Hepatocyte (in vitro differentiated cells): Measurements from ENCODE around the gene GPC2. TPM values are rescaled to one million over a fixed set of nuclear protein-coding genes. Genes with fewer than 3 reads are reported as not detected.
A peak's percentile ranks its signal among the peaks of the same experiment; 100 is the strongest.

Experiments
- DNase-seq: peaks from one replicate; pipeline ENCODE4 v3.0.0-alpha.2; 2016; ENCODE audit warnings: low spot score
- H2AFZ ChIP-seq: fragments of 200-600 bp; sonication (generic); 2 replicates; pipeline ENCODE4 v1.6.0; 2016; ENCODE audit warnings: antibody characterized with exemption, mild to moderate bottlenecking
- H3K27ac ChIP-seq: fragments of 200-600 bp; sonication (generic); 2 replicates; pipeline ENCODE4 v1.5.1; 2016; ENCODE audit warnings: mild to moderate bottlenecking
- H3K27me3 ChIP-seq: fragments of 200-600 bp; sonication (generic); 2 replicates; pipeline ENCODE4 v1.6.1; 2016
- H3K36me3 ChIP-seq: fragments of 200-600 bp; sonication (generic); replicated peaks from 2 replicates; pipeline ENCODE4 v1.5.1; 2016; ENCODE audit warnings: low read depth; ENCODE audit not compliant: insufficient read depth
- H3K4me1 ChIP-seq: fragments of 200-600 bp; sonication (generic); 2 replicates; pipeline ENCODE4 v1.5.1; 2016; ENCODE audit warnings: mild to moderate bottlenecking, moderate library complexity; ENCODE audit not compliant: insufficient read depth
- H3K4me2 ChIP-seq: fragments of 200-600 bp; sonication (generic); 2 replicates; pipeline ENCODE4 v1.6.0; 2016
- H3K4me3 ChIP-seq: fragments of 200-600 bp; sonication (generic); 2 replicates; pipeline ENCODE4 v1.5.1; 2016; ENCODE audit warnings: mild to moderate bottlenecking
- H3K79me2 ChIP-seq: fragments of 200-600 bp; sonication (generic); 2 replicates; pipeline ENCODE4 v1.6.0; 2017; ENCODE audit warnings: mild to moderate bottlenecking
- H3K9me2 ChIP-seq: fragments of 200-600 bp; sonication (generic); replicated peaks from 2 replicates; pipeline ENCODE4 v1.6.0; 2017; ENCODE audit warnings: mild to moderate bottlenecking; ENCODE audit not compliant: insufficient read depth
- H3K9me3 ChIP-seq: fragments of 200-600 bp; sonication (generic); 2 replicates; pipeline ENCODE4 v1.5.1; 2016; ENCODE audit warnings: low read depth, mild to moderate bottlenecking
- H4K20me1 ChIP-seq: fragments of 200-600 bp; sonication (generic); 2 replicates; pipeline ENCODE4 v1.6.0; 2016; ENCODE audit warnings: mild to moderate bottlenecking; ENCODE audit not compliant: insufficient read depth, poor library complexity, severe bottlenecking
- EZH2 ChIP-seq: fragments of 200-600 bp; sonication (generic); IDR thresholded peaks from 2 replicates; pipeline ENCODE4 v1.6.1; 2016; ENCODE audit warnings: antibody characterized with exemption, mild to moderate bottlenecking, borderline replicate concordance
- EZH2phosphoT487 ChIP-seq: fragments of 200-600 bp; sonication (generic); IDR thresholded peaks from one replicate; pipeline ENCODE4 v1.6.1; 2018; ENCODE audit warnings: antibody characterized with exemption, mild to moderate bottlenecking, low read depth, moderate library complexity; ENCODE audit not compliant: unreplicated experiment, severe bottlenecking
- WGBS: methylation state at CpG from one replicate; pipeline ENCODE4 v1.1.6; 2016; ENCODE audit warnings: low lambda C conversion rate; ENCODE audit errors: missing lambda C conversion rate; 5-methylcytosine and 5-hydroxymethylcytosine counted together
- microRNA-seq: library from miRNA; unstranded; fragments of <30 nt; microRNA quantifications from one replicate; pipeline ENCODE4, GENCODE V29; 2017
- polyA plus RNA-seq: library from polyadenylated mRNA; unstranded; fragments of >200 nt; fragmentation: Nextera tagmentation; extraction: Ambion mirVana; gene quantifications from 2 replicates; pipeline ENCODE4 v1.2.1, GENCODE V29; 2016
- total RNA-seq: library from RNA; depleted of rRNA; stranded (reverse); fragments of >200 nt; gene quantifications from 2 replicates; pipeline ENCODE4 v1.2.3, GENCODE V29; 2014
- TF ChIP-seq, protein P1 (sequence below): fragments of 200-600 bp; sonication (generic); IDR thresholded peaks from 2 replicates; pipeline ENCODE4 v1.5.1; 2016; ENCODE audit warnings: antibody characterized with exemption, mild to moderate bottlenecking; ENCODE audit not compliant: poor library complexity

GPC2 gene
- total and polyA plus RNA-seq, 2 experiments from 2014 or later, result 2.0 to 3.2 TPM

DNA sequence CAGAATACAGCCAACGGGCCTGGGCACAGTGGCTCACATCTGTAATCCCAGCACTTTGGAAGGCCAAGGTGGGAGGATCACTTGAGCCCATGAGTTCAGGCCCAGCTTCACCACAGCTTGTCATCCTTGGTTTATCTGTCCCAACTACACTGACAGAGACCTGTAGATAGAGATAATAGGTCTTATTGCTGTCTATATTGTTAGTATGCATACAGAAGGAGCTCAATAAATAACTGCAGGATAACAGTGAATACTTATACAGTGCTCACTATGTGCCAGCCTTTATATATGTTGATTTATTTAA, 56.5 kb downstream of the GPC2 start:
- Histone ChIP-seq H2AFZ (peak overlapping the region; percentile 47), H3K4me3 (peak overlapping the region; percentile 51), H3K27ac (peak overlapping the region; percentile 90)

DNA sequence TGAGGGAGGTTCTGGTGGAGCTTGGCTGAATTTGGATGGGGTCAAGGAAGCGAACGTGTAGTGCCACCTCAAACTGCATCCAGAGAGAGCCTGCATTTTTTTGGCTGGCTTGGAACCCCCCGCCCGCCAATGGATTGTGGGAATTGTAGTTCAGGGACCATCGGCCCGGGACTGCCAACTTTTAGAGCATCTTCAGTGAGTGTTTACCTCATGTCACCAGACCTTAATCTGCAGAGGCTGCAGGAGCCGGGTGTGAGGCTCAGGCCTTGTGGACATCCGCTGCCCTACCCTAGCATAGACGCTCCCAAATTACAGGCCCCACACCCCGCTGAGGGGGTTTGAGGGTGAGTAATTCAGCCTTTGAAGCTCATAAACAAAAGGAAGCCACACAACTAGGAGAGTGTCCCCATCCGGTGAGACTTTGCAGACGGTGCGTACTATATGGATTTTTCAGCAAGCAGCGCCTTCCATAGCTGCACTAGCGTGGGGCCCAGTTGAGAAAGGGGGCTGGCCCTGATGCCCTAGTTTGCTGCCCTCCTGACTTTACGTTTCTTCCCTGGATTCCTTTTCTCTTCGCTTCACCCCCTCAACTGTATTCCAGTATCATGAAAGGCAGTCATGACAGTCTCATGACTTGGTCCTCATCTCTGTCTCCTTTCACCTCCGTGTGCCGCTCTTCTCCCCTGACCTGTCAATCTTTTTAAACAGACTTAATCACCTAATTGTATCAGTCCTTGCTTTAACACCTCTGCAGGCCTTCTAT, 57.0 kb downstream of the GPC2 start:
- no peaks in the 10 kb centered on the region for H3K27me3 ChIP-seq
- H3K4me3 ChIP-seq, result peak overlapping the region; percentile 51
- TF ChIP-seq EZH2phosphoT487 (no peak), EZH2 (no peak)
- TF ChIP-seq, protein P1, sequence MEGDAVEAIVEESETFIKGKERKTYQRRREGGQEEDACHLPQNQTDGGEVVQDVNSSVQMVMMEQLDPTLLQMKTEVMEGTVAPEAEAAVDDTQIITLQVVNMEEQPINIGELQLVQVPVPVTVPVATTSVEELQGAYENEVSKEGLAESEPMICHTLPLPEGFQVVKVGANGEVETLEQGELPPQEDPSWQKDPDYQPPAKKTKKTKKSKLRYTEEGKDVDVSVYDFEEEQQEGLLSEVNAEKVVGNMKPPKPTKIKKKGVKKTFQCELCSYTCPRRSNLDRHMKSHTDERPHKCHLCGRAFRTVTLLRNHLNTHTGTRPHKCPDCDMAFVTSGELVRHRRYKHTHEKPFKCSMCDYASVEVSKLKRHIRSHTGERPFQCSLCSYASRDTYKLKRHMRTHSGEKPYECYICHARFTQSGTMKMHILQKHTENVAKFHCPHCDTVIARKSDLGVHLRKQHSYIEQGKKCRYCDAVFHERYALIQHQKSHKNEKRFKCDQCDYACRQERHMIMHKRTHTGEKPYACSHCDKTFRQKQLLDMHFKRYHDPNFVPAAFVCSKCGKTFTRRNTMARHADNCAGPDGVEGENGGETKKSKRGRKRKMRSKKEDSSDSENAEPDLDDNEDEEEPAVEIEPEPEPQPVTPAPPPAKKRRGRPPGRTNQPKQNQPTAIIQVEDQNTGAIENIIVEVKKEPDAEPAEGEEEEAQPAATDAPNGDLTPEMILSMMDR, result no peak
- peak overlapping the region; percentile 72 for H3K4me2 ChIP-seq
- H2AFZ ChIP-seq, result peak overlapping the region; percentile 47
- H3K36me3 ChIP-seq, result no peaks in the 10 kb centered on the region
- peak; percentile 64 for DNase-seq
- no peaks in the 10 kb centered on the region for H4K20me1 ChIP-seq
- H3K27ac ChIP-seq, result peak overlapping the region; percentile 90
- peaks cover 15% of the 10 kb centered on the region for H3K4me1 ChIP-seq
- H3K79me2 ChIP-seq, result peaks cover 25% of the 10 kb centered on the region
- no peaks in the 10 kb centered on the region for H3K9me3 ChIP-seq
- no peaks in the 10 kb centered on the region for H3K9me2 ChIP-seq
- WGBS, result 20% methylated on average over 19 of the region's 19 CpGs

More for the DNA sequence above, 56.5 kb downstream of the GPC2 start:
- no peaks in the 10 kb centered on the region for H3K9me2 ChIP-seq
- no peaks in the 10 kb centered on the region for H3K27me3 ChIP-seq
- no peaks in the 10 kb centered on the region for H4K20me1 ChIP-seq
- 33% methylated on average over 1 of the region's 1 CpG for WGBS
- peak overlapping the region; percentile 72 for H3K4me2 ChIP-seq
- peaks cover 25% of the 10 kb centered on the region for H3K79me2 ChIP-seq
- no peak for TF ChIP-seq EZH2phosphoT487
- no peak for TF ChIP-seq EZH2
- TF ChIP-seq, protein P1, result no peak
- H3K9me3 ChIP-seq, result no peaks in the 10 kb centered on the region
- H3K4me1 ChIP-seq, result peaks cover 18% of the 10 kb centered on the region
- no peak for DNase-seq
- H3K36me3 ChIP-seq, result no peaks in the 10 kb centered on the region

Small RNAs within 50 kb of the gene (microRNA-seq; reads per million reads assigned to microRNA genes)
- gene MIR4658, result not detected

Other genes with a start within 250 kb of the GPC2 start
- gene GJC3, start 247.8 kb downstream of the GPC2 start, total RNA-seq, result not detected in 2 replicates
- not detected in 2 replicates for gene GJC3, start 247.8 kb downstream of the GPC2 start, polyA plus RNA-seq
- gene AZGP1, start 201.3 kb downstream of the GPC2 start, total RNA-seq, result 46.1 and 52.6 TPM in 2 replicates
- gene AZGP1, start 201.3 kb downstream of the GPC2 start, polyA plus RNA-seq, result 44.3 and 73.6 TPM in 2 replicates
- gene ZKSCAN1, start 161.8 kb downstream of the GPC2 start, total RNA-seq, result 41.1 and 44.0 TPM in 2 replicates
- 27.0 and 29.2 TPM in 2 replicates for gene ZKSCAN1, start 161.8 kb downstream of the GPC2 start, polyA plus RNA-seq
- 9.6 and 10.9 TPM in 2 replicates for gene ZSCAN21, start 127.6 kb downstream of the GPC2 start, total RNA-seq
- 11.7 and 12.8 TPM in 2 replicates for gene ZSCAN21, start 127.6 kb downstream of the GPC2 start, polyA plus RNA-seq
- 30.1 and 35.6 TPM in 2 replicates for gene ZNF3, start 95.7 kb downstream of the GPC2 start, total RNA-seq
- 20.7 and 28.3 TPM in 2 replicates for gene ZNF3, start 95.7 kb downstream of the GPC2 start, polyA plus RNA-seq
- gene COPS6, start 88.4 kb downstream of the GPC2 start, total RNA-seq, result 41.9 and 53.7 TPM in 2 replicates
- gene COPS6, start 88.4 kb downstream of the GPC2 start, polyA plus RNA-seq, result 161 and 163 TPM in 2 replicates
- gene MCM7, start 76.0 kb downstream of the GPC2 start, total RNA-seq, result 39.0 and 42.1 TPM in 2 replicates
- 49.3 and 57.5 TPM in 2 replicates for gene MCM7, start 76.0 kb downstream of the GPC2 start, polyA plus RNA-seq
- gene AP4M1, start 75.7 kb downstream of the GPC2 start, total RNA-seq, result 13.0 and 22.8 TPM in 2 replicates
- gene AP4M1, start 75.7 kb downstream of the GPC2 start, polyA plus RNA-seq, result 17.4 and 22.0 TPM in 2 replicates
- gene TAF6, start 58.0 kb downstream of the GPC2 start, total RNA-seq, result 13.3 and 29.2 TPM in 2 replicates
- gene TAF6, start 58.0 kb downstream of the GPC2 start, polyA plus RNA-seq, result 44.2 and 44.3 TPM in 2 replicates
- gene CNPY4, start 57.7 kb downstream of the GPC2 start, total RNA-seq, result 19.5 and 28.1 TPM in 2 replicates
- gene CNPY4, start 57.7 kb downstream of the GPC2 start, polyA plus RNA-seq, result 21.3 and 27.4 TPM in 2 replicates
- 2.7 and 3.2 TPM in 2 replicates for gene MBLAC1, start 50.4 kb downstream of the GPC2 start, total RNA-seq
- gene MBLAC1, start 50.4 kb downstream of the GPC2 start, polyA plus RNA-seq, result 3.7 and 4.5 TPM in 2 replicates
- 80.1 and 90.5 TPM in 2 replicates for gene LAMTOR4, start 28.5 kb downstream of the GPC2 start, total RNA-seq
- gene LAMTOR4, start 28.5 kb downstream of the GPC2 start, polyA plus RNA-seq, result 198 and 228 TPM in 2 replicates
- gene TRAPPC14, start 18.7 kb downstream of the GPC2 start, total RNA-seq, result 7.7 and 14.7 TPM in 2 replicates
- 18.5 and 22.3 TPM in 2 replicates for gene TRAPPC14, start 18.7 kb downstream of the GPC2 start, polyA plus RNA-seq
- 0.73 and 2.6 TPM in 2 replicates for gene GAL3ST4, start 8.8 kb downstream of the GPC2 start, total RNA-seq
- gene GAL3ST4, start 8.8 kb downstream of the GPC2 start, polyA plus RNA-seq, result 3.3 and 4.3 TPM in 2 replicates
- gene STAG3, start 537 bp upstream of the GPC2 start, total RNA-seq, result 0.20 and 1.0 TPM in 2 replicates
- 3.4 and 4.8 TPM in 2 replicates for gene STAG3, start 537 bp upstream of the GPC2 start, polyA plus RNA-seq
- not detected in 2 replicates for gene PVRIG, start 42.6 kb upstream of the GPC2 start, total RNA-seq
- gene PVRIG, start 42.6 kb upstream of the GPC2 start, polyA plus RNA-seq, result 1.4 TPM in 2 replicates
- not detected in 2 replicates for gene SPDYE3, start 130.3 kb upstream of the GPC2 start, total RNA-seq
- gene SPDYE3, start 130.3 kb upstream of the GPC2 start, polyA plus RNA-seq, result 3.3 and 3.4 TPM in 2 replicates
- gene PILRB, start 180.7 kb upstream of the GPC2 start, total RNA-seq, result 17.8 and 33.2 TPM in 2 replicates
- 37.4 and 63.4 TPM in 2 replicates for gene PILRB, start 180.7 kb upstream of the GPC2 start, polyA plus RNA-seq
- 0.24 and 2.2 TPM in 2 replicates for gene PILRA, start 196.1 kb upstream of the GPC2 start, total RNA-seq
- gene PILRA, start 196.1 kb upstream of the GPC2 start, polyA plus RNA-seq, result 1.1 and 3.0 TPM in 2 replicates